Aorta (tissue), 5 donors: Measurements from ENCODE around the gene HYAL3. TPM values are rescaled to one million over a fixed set of nuclear protein-coding genes. Genes with fewer than 3 reads are reported as not detected.

Experiments
- ATAC-seq: fragments of 200-7000 bp; cut with Tn5 transposase; one replicate; pipeline ENCODE4 v1.9.1; 2022; ENCODE audit warnings: moderate library complexity; ENCODE audit not compliant: low FRiP score
- DNase-seq, 2 donors: peaks; one replicate each; pipeline ENCODE4 v3.0.0-alpha.2; 2020
- H3K27ac ChIP-seq, 2 donors: one replicate each; pipeline ENCODE4 v1.5.1; 2013; ENCODE audit warnings: low read length in 2 of 2, mild to moderate bottlenecking in 2 of 2, moderate library complexity in 2 of 2, control low read depth in 1 of 2, inconsistent platforms in 1 of 2, low read depth in 1 of 2
- H3K27me3 ChIP-seq, 2 donors: one replicate each; pipeline ENCODE4 v1.6.1; 2013; ENCODE audit warnings: control low read depth in 1 of 2, low read length in 1 of 2, mild to moderate bottlenecking in 1 of 2, moderate library complexity in 1 of 2; ENCODE audit not compliant: insufficient read depth in 2 of 2, control insufficient read depth in 1 of 2
- H3K36me3 ChIP-seq, 2 donors: one replicate each; pipeline ENCODE4 v1.6.1; 2013; ENCODE audit warnings: control low read depth in 1 of 2, low read length in 1 of 2, mild to moderate bottlenecking in 1 of 2; ENCODE audit not compliant: insufficient read depth in 2 of 2, control insufficient read depth in 1 of 2
- H3K4me1 ChIP-seq, 2 donors: one replicate each; pipeline ENCODE4 v1.6.1; 2013; ENCODE audit warnings: low read length in 2 of 2, control low read depth in 1 of 2, mild to moderate bottlenecking in 1 of 2, moderate library complexity in 1 of 2; ENCODE audit not compliant: insufficient read depth in 2 of 2, control insufficient read depth in 1 of 2
- H3K4me3 ChIP-seq, 2 donors: one replicate each; pipeline ENCODE4 v1.5.1; 2013; ENCODE audit warnings: low read length in 2 of 2, control low read depth in 1 of 2, mild to moderate bottlenecking in 1 of 2
- H3K9me3 ChIP-seq: one replicate; pipeline ENCODE4 v1.6.1; 2013; ENCODE audit warnings: mild to moderate bottlenecking, low read length; ENCODE audit not compliant: control insufficient read depth
- WGBS, 2 donors: extraction: QIAGEN DNeasy Blood & Tissue Kit; methylation state at CpG; one replicate each; pipeline ENCODE4 v1.1.7; 2013; 5-methylcytosine and 5-hydroxymethylcytosine counted together
- intact Hi-C, 2 donors: fragments of 100-400 bp; cut with DNase I; formaldehyde crosslinking; loops; one replicate each; pipeline versions ENCODE4 v1.14.2 to v1.15.0; 2022
- polyA plus RNA-seq, 2 donors: library from polyadenylated mRNA; stranded (reverse); fragments of 200-250 nt; gene quantifications; one replicate each; pipeline ENCODE4 v1.2.3, GENCODE V29; 2013
- total RNA-seq, 2 donors: library from RNA; stranded (reverse); fragmentation: NEBNext Ultra II Directional; extraction: Animal tissue kit (Norgen Biotek cat#: 25700); gene quantifications; one replicate each; pipeline ENCODE4 v1.2.1, GENCODE V29; 2021
- donor health status: healthy with polysubstance abuse.
- donor health status: Bipolar disorder and iron deficiency.
- donor health status: DM: no; HTN: no; CAD: no.
- donor health status: DM: no; HTN: no; CAD: no.
- donor health status: DM: yes; HTN: yes; CAD: no.

HYAL3 gene
- total and polyA plus RNA-seq, 4 donors: 0.63 to 5.1 (median 2.5) TPM

GRCh38 chr3:50340448-50341329 is 41.5 kb upstream of the HYAL3 start, which contains the start of gene RASSF1:
TSS of gene RASSF1 (minus strand) at chr3:50340836. CDS start at chr3:50340805, 31 bp downstream.
- intact Hi-C loops: no loop called here
- no peaks in the 10 kb centered on the region for H3K9me3 ChIP-seq
- 5% methylated on average over 82 to 85 of the region's 85 CpGs for WGBS, 2 donors
- DNase-seq (peak; percentile 89 to 93), ATAC-seq (peak; percentile 68)
- no peaks in the 10 kb centered on the region for H3K27me3 ChIP-seq
- no peaks in the 10 kb centered on the region for H3K36me3 ChIP-seq
- H3K27ac ChIP-seq: peak within 1 kb of the TSS in 1 of 2 donors; percentile 2
- H3K4me3 ChIP-seq: peak within 1 kb of the TSS in 1 of 2 donors; percentile 39
- H3K4me1 ChIP-seq: no peaks in the 10 kb centered on the region

- no peak for DNase-seq
- intact Hi-C loops: no loop called here
- Histone ChIP-seq H3K27me3 (no peaks in the 10 kb centered on the region), H3K36me3 (no peaks in the 10 kb centered on the region), H3K27ac (peak overlapping the region in 1 of 2 donors; percentile 2), H3K4me1 (no peaks in the 10 kb centered on the region), H3K9me3 (no peaks in the 10 kb centered on the region), H3K4me3 (peak overlapping the region in 1 of 2 donors; percentile 39)
- 20 to 33% methylated on average over 9 of the region's 9 CpGs for WGBS, 2 donors
- no peak for ATAC-seq
Measured at GRCh38 chr3:50340147-50340447, 40.9 kb upstream of the HYAL3 start.

- H3K4me3 ChIP-seq: peak overlapping the region in 1 of 2 donors; percentile 39
- H3K27me3 ChIP-seq: no peaks in the 10 kb centered on the region
- no peaks in the 10 kb centered on the region for H3K36me3 ChIP-seq
- intact Hi-C loops: no loop called here
- H3K27ac ChIP-seq: no peak overlapping the region
- ATAC-seq (no peak), DNase-seq (no peak)
- 77 to 80% methylated on average over 14 of the region's 14 CpGs for WGBS, 2 donors
- H3K9me3 ChIP-seq: no peaks in the 10 kb centered on the region
- H3K4me1 ChIP-seq: no peaks in the 10 kb centered on the region
Measured at GRCh38 chr3:50339485-50340146, 40.4 kb upstream of the HYAL3 start.

GRCh38 chr3:50338965-50339364 is 39.8 kb upstream of the HYAL3 start:
- no peak overlapping the region for H3K4me3 ChIP-seq

GRCh38 chr3:50337175-50337861 is 38.1 kb upstream of the HYAL3 start:
- peak overlapping the region; percentile 17 to 86 for H3K27ac ChIP-seq
- H3K4me3 ChIP-seq: peak overlapping the region; percentile 51 to 78
- no peaks in the 10 kb centered on the region for H3K9me3 ChIP-seq
- intact Hi-C loops: no loop called here
- no peaks in the 10 kb centered on the region for H3K27me3 ChIP-seq
- peaks cover 0 to 5% of the 10 kb centered on the region in 2 donors for H3K4me1 ChIP-seq
- H3K36me3 ChIP-seq: no peaks in the 10 kb centered on the region
- DNase-seq (peak; percentile 100), ATAC-seq (peak; percentile 93)
- 0% methylated on average over 67 to 79 of the region's 79 CpGs for WGBS, 2 donors

More at GRCh38 chr3:50338965-50339364, 39.8 kb upstream of the HYAL3 start:
- Histone ChIP-seq H3K9me3 (no peaks in the 10 kb centered on the region), H3K27me3 (no peaks in the 10 kb centered on the region), H3K27ac (peak overlapping the region in 1 of 2 donors; percentile 18), H3K4me1 (peaks cover 0 to 5% of the 10 kb centered on the region in 2 donors), H3K36me3 (no peaks in the 10 kb centered on the region)
- WGBS, 2 donors: 69 to 72% methylated on average over 5 of the region's 5 CpGs
- no peak for ATAC-seq
- no peak for DNase-seq
- intact Hi-C loops: no loop called here

GRCh38 chr3:50336452-50337174 is 37.4 kb upstream of the HYAL3 start:
- no peak for ATAC-seq
- Histone ChIP-seq H3K27ac (peak overlapping the region; percentile 17 to 86), H3K27me3 (no peaks in the 10 kb centered on the region), H3K4me3 (peak overlapping the region; percentile 51 to 78), H3K9me3 (no peaks in the 10 kb centered on the region), H3K36me3 (no peaks in the 10 kb centered on the region), H3K4me1 (peaks cover 0 to 5% of the 10 kb centered on the region in 2 donors)
- DNase-seq: no peak
- intact Hi-C loops: no loop called here
- WGBS, 2 donors: 1% methylated on average over 26 to 31 of the region's 31 CpGs

GRCh38 chr3:50334339-50335075 is 35.3 kb upstream of the HYAL3 start:
- Histone ChIP-seq H3K9me3 (no peaks in the 10 kb centered on the region), H3K27me3 (no peaks in the 10 kb centered on the region), H3K36me3 (peaks cover 0 to 7% of the 10 kb centered on the region in 2 donors), H3K4me1 (peaks cover 0 to 5% of the 10 kb centered on the region in 2 donors), H3K4me3 (no peak overlapping the region), H3K27ac (peak overlapping the region in 1 of 2 donors; percentile 35)
- 46 to 48% methylated on average over 5 of the region's 5 CpGs for WGBS, 2 donors
- intact Hi-C loops: no loop called here
- DNase-seq (no peak), ATAC-seq (no peak)
